Hepatocyte (in vitro differentiated cells): ENCODE measurements around the gene TPGS2. TPM values are rescaled to one million over a fixed set of nuclear protein-coding genes. Genes with fewer than 3 reads are reported as not detected.

ENCODE experiments used
- DNase-seq: peaks from one replicate; pipeline ENCODE4 v3.0.0-alpha.2; 2016; ENCODE audit warnings: low spot score
- H2AFZ ChIP-seq: fragments of 200-600 bp; sonication (generic); 2 replicates; pipeline ENCODE4 v1.6.0; 2016; ENCODE audit warnings: antibody characterized with exemption, mild to moderate bottlenecking
- H3K27ac ChIP-seq: fragments of 200-600 bp; sonication (generic); 2 replicates; pipeline ENCODE4 v1.5.1; 2016; ENCODE audit warnings: mild to moderate bottlenecking
- H3K27me3 ChIP-seq: fragments of 200-600 bp; sonication (generic); 2 replicates; pipeline ENCODE4 v1.6.1; 2016
- H3K36me3 ChIP-seq: fragments of 200-600 bp; sonication (generic); replicated peaks from 2 replicates; pipeline ENCODE4 v1.5.1; 2016; ENCODE audit warnings: low read depth; ENCODE audit not compliant: insufficient read depth
- H3K4me1 ChIP-seq: fragments of 200-600 bp; sonication (generic); 2 replicates; pipeline ENCODE4 v1.5.1; 2016; ENCODE audit warnings: mild to moderate bottlenecking, moderate library complexity; ENCODE audit not compliant: insufficient read depth
- H3K4me2 ChIP-seq: fragments of 200-600 bp; sonication (generic); 2 replicates; pipeline ENCODE4 v1.6.0; 2016
- H3K4me3 ChIP-seq: fragments of 200-600 bp; sonication (generic); 2 replicates; pipeline ENCODE4 v1.5.1; 2016; ENCODE audit warnings: mild to moderate bottlenecking
- H3K79me2 ChIP-seq: fragments of 200-600 bp; sonication (generic); 2 replicates; pipeline ENCODE4 v1.6.0; 2017; ENCODE audit warnings: mild to moderate bottlenecking
- H3K9me2 ChIP-seq: fragments of 200-600 bp; sonication (generic); replicated peaks from 2 replicates; pipeline ENCODE4 v1.6.0; 2017; ENCODE audit warnings: mild to moderate bottlenecking; ENCODE audit not compliant: insufficient read depth
- H3K9me3 ChIP-seq: fragments of 200-600 bp; sonication (generic); 2 replicates; pipeline ENCODE4 v1.5.1; 2016; ENCODE audit warnings: low read depth, mild to moderate bottlenecking
- H4K20me1 ChIP-seq: fragments of 200-600 bp; sonication (generic); 2 replicates; pipeline ENCODE4 v1.6.0; 2016; ENCODE audit warnings: mild to moderate bottlenecking; ENCODE audit not compliant: insufficient read depth, poor library complexity, severe bottlenecking
- CTCF ChIP-seq: fragments of 200-600 bp; sonication (generic); IDR thresholded peaks from 2 replicates; pipeline ENCODE4 v1.5.1; 2016; ENCODE audit warnings: antibody characterized with exemption, mild to moderate bottlenecking; ENCODE audit not compliant: poor library complexity
- EZH2 ChIP-seq: fragments of 200-600 bp; sonication (generic); IDR thresholded peaks from 2 replicates; pipeline ENCODE4 v1.6.1; 2016; ENCODE audit warnings: antibody characterized with exemption, mild to moderate bottlenecking, borderline replicate concordance
- EZH2phosphoT487 ChIP-seq: fragments of 200-600 bp; sonication (generic); IDR thresholded peaks from one replicate; pipeline ENCODE4 v1.6.1; 2018; ENCODE audit warnings: antibody characterized with exemption, mild to moderate bottlenecking, low read depth, moderate library complexity; ENCODE audit not compliant: unreplicated experiment, severe bottlenecking
- WGBS: methylation state at CpG from one replicate; pipeline ENCODE4 v1.1.6; 2016; ENCODE audit warnings: low lambda C conversion rate; ENCODE audit errors: missing lambda C conversion rate; 5-methylcytosine and 5-hydroxymethylcytosine counted together
- polyA plus RNA-seq: library from polyadenylated mRNA; unstranded; fragments of >200 nt; fragmentation: Nextera tagmentation; extraction: Ambion mirVana; gene quantifications from 2 replicates; pipeline ENCODE4 v1.2.1, GENCODE V29; 2016
- total RNA-seq: library from RNA; depleted of rRNA; stranded (reverse); fragments of >200 nt; gene quantifications from 2 replicates; pipeline ENCODE4 v1.2.3, GENCODE V29; 2014

TPGS2 gene
- total and polyA plus RNA-seq, 2 experiments from 2014 or later = 57.0 to 83.0 TPM

- H3K27me3 ChIP-seq = no peaks in the 10 kb centered on the region
- H3K4me2 ChIP-seq = no peak overlapping the region
- H4K20me1 ChIP-seq = no peaks in the 10 kb centered on the region
- H3K4me1 ChIP-seq = no peaks in the 10 kb centered on the region
- H3K4me3 ChIP-seq = no peak overlapping the region
- no peaks in the 10 kb centered on the region for H3K9me3 ChIP-seq
- H2AFZ ChIP-seq = no peak overlapping the region
- no peaks in the 10 kb centered on the region for H3K9me2 ChIP-seq
- no peak overlapping the region for H3K27ac ChIP-seq
- no peaks in the 10 kb centered on the region for H3K79me2 ChIP-seq
- DNase-seq = no peak
- TF ChIP-seq EZH2phosphoT487 (no peak), EZH2 (no peak), CTCF (no peak)
- WGBS = 89% methylated on average over 1 of the region's 1 CpG
- no peaks in the 10 kb centered on the region for H3K36me3 ChIP-seq
These were observed 51.2 kb downstream of the TPGS2 start for GRCh38 chr18:36777566-36777965.

- Histone ChIP-seq H3K9me2 (no peaks in the 10 kb centered on the region), H4K20me1 (no peaks in the 10 kb centered on the region), H3K4me2 (no peak overlapping the region), H3K9me3 (no peaks in the 10 kb centered on the region), H2AFZ (no peak overlapping the region), H3K4me1 (no peaks in the 10 kb centered on the region), H3K4me3 (no peak overlapping the region), H3K27ac (no peak overlapping the region), H3K36me3 (no peaks in the 10 kb centered on the region), H3K79me2 (no peaks in the 10 kb centered on the region), H3K27me3 (no peaks in the 10 kb centered on the region)
- TF ChIP-seq CTCF (no peak), EZH2phosphoT487 (no peak), EZH2 (no peak)
- 90% methylated on average over 5 of the region's 5 CpGs for WGBS
- DNase-seq = no peak
These were observed 52.2 kb downstream of the TPGS2 start for GRCh38 chr18:36776650-36777049.

GRCh38 chr18:36775396-36775795 lies 53.4 kb downstream of the TPGS2 start:
- Histone ChIP-seq H3K4me2 (no peak overlapping the region), H3K27me3 (no peaks in the 10 kb centered on the region), H3K27ac (no peak overlapping the region), H3K4me3 (no peak overlapping the region), H3K9me3 (no peaks in the 10 kb centered on the region), H3K36me3 (no peaks in the 10 kb centered on the region), H3K79me2 (no peaks in the 10 kb centered on the region), H4K20me1 (no peaks in the 10 kb centered on the region), H2AFZ (no peak overlapping the region), H3K9me2 (no peaks in the 10 kb centered on the region), H3K4me1 (no peaks in the 10 kb centered on the region)
- 63% methylated on average over 4 of the region's 4 CpGs for WGBS
- DNase-seq = no peak
- TF ChIP-seq EZH2phosphoT487 = no peak
- TF ChIP-seq EZH2 = no peak
- no peak for TF ChIP-seq CTCF

DNA sequence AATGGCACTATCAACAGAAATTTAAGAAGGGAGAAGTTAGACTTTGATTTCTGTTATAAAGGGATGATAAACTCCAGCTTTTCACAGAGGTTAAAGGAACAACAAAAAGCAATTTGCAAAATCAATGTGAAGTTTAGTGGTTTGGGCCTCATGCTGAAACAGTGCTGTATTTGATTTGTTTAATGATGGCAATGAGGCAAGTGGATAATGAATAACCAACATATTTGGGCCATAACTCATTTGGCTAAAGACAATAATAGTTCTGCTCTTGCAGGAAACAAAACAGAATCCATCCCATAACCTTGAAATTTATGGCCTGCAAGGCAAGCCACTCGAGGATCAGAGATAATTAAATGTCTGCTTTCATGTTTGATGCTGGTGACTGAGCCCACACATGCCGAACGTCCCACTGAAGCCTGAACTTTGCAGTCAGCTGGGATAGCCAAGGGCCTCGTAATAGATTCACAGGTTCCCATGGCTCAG lies 56.5 kb downstream of the TPGS2 start:
- H3K27me3 ChIP-seq = no peaks in the 10 kb centered on the region
- no peak for TF ChIP-seq EZH2
- no peak for TF ChIP-seq CTCF
- no peak for TF ChIP-seq EZH2phosphoT487
- H3K36me3 ChIP-seq = no peaks in the 10 kb centered on the region
- H3K4me2 ChIP-seq = no peak overlapping the region
- no peak for DNase-seq
- no peak overlapping the region for H2AFZ ChIP-seq
- no peaks in the 10 kb centered on the region for H4K20me1 ChIP-seq
- H3K9me3 ChIP-seq = no peaks in the 10 kb centered on the region
- no peaks in the 10 kb centered on the region for H3K4me1 ChIP-seq
- H3K27ac ChIP-seq = no peak overlapping the region
- 38% methylated on average over 4 of the region's 4 CpGs for WGBS
- no peaks in the 10 kb centered on the region for H3K79me2 ChIP-seq
- H3K9me2 ChIP-seq = no peaks in the 10 kb centered on the region
- no peak overlapping the region for H3K4me3 ChIP-seq
